ENCODE data around the gene DDX17. TPM values are rescaled to one million over a fixed set of nuclear protein-coding genes. Genes with fewer than 3 reads are reported as not detected.

Gene DDX17
- total RNA-seq, 1 experiment from 2014 or later = 399 TPM

DNA sequence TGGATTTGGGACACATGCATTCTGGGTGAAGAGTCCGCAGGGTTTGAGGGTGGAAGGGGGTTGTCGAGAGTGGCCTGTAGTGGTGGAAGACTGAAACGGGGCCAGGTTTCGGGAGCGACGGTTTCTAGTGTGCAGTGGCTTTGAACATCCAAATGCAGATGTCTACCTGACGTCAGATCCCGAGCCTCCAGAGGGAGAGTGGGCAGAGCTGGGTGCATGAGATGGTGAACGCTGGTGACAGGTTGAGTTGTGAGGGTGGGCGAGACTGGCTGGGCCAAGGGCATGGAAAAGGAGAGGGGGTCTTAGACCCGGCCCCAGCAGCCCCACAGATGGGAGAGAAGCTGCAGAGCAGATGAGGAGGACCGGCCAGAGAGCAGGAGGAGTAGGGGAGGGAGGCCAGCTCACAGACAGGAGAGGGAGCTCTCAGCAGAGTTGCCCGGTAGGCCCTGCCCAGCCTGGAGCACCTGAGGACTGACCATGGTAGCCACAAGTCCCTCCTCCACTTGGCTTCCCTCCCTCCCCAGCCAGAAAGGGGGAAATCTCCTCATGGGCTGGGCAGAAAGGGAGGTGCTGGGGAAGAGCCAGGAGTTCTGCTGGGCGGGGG lies 65.3 kb downstream of the DDX17 start:
- ATAC-seq (peak; percentile 50), DNase-seq (ENCODE audit: low spot score) (no peak)
- Mint-ChIP-seq H3K36me3 (no peaks in the 10 kb centered on the region), H3K9me3 (no peaks in the 10 kb centered on the region), H3K27me3 (ENCODE audit: low read depth) (peaks cover 2% of the 10 kb centered on the region; the same call in 1 of the 2 replicates), H3K27ac (no peak overlapping the region), H3K4me3 (no peak overlapping the region), H3K4me1 (0 out of 2 replicates have a peak, but pooled peaks cover 4% of the 10 kb centered on the region)
- TF ChIP-seq ZNF263 (CRISPR knock-in tag; IDR thresholded peaks at IDR 0.05; ENCODE audit: low read depth) = peak; percentile 86; the same call in 1 of the 2 replicates
- TF ChIP-seq, protein P1, sequence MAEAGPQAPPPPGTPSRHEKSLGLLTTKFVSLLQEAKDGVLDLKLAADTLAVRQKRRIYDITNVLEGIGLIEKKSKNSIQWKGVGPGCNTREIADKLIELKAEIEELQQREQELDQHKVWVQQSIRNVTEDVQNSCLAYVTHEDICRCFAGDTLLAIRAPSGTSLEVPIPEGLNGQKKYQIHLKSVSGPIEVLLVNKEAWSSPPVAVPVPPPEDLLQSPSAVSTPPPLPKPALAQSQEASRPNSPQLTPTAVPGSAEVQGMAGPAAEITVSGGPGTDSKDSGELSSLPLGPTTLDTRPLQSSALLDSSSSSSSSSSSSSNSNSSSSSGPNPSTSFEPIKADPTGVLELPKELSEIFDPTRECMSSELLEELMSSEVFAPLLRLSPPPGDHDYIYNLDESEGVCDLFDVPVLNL (CRISPR knock-in tag; IDR thresholded peaks at IDR 0.05; ENCODE audit: borderline replicate concordance, low read depth) = no peak
- no peak for TF ChIP-seq NR1H2 (CRISPR knock-in tag; IDR thresholded peaks at IDR 0.05)
- ChIA-PET CTCF (interaction anchor here (0.8 to 1.1 kb wide), 2 partner anchors 9 to 130 kb away, joined by 3 to 6 read pairs; no protein-coding TSS in a partner anchor), POLR2A (interaction anchor here (0.6 kb wide), 1 partner anchor 56 kb away, joined by 9 read pairs; no protein-coding TSS in a partner anchor)

GRCh38 chr22:38437416-38437815 lies 68.7 kb downstream of the DDX17 start:
- no peak for DNase-seq (ENCODE audit: low spot score)
- Mint-ChIP-seq H3K4me3 (no peak overlapping the region), H3K27ac (no peak overlapping the region), H3K27me3 (ENCODE audit: low read depth) (peaks cover 2% of the 10 kb centered on the region; the same call in 1 of the 2 replicates), H3K36me3 (no peaks in the 10 kb centered on the region), H3K9me3 (no peaks in the 10 kb centered on the region), H3K4me1 (0 out of 2 replicates have a peak, but pooled peaks cover 4% of the 10 kb centered on the region)
- no peak for ATAC-seq
- TF ChIP-seq, protein P2, sequence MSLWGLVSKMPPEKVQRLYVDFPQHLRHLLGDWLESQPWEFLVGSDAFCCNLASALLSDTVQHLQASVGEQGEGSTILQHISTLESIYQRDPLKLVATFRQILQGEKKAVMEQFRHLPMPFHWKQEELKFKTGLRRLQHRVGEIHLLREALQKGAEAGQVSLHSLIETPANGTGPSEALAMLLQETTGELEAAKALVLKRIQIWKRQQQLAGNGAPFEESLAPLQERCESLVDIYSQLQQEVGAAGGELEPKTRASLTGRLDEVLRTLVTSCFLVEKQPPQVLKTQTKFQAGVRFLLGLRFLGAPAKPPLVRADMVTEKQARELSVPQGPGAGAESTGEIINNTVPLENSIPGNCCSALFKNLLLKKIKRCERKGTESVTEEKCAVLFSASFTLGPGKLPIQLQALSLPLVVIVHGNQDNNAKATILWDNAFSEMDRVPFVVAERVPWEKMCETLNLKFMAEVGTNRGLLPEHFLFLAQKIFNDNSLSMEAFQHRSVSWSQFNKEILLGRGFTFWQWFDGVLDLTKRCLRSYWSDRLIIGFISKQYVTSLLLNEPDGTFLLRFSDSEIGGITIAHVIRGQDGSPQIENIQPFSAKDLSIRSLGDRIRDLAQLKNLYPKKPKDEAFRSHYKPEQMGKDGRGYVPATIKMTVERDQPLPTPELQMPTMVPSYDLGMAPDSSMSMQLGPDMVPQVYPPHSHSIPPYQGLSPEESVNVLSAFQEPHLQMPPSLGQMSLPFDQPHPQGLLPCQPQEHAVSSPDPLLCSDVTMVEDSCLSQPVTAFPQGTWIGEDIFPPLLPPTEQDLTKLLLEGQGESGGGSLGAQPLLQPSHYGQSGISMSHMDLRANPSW (CRISPR knock-in tag; conservative IDR thresholded peaks at IDR 0.05; ENCODE audit: low read depth) = no peak
- TF ChIP-seq, protein P3, sequence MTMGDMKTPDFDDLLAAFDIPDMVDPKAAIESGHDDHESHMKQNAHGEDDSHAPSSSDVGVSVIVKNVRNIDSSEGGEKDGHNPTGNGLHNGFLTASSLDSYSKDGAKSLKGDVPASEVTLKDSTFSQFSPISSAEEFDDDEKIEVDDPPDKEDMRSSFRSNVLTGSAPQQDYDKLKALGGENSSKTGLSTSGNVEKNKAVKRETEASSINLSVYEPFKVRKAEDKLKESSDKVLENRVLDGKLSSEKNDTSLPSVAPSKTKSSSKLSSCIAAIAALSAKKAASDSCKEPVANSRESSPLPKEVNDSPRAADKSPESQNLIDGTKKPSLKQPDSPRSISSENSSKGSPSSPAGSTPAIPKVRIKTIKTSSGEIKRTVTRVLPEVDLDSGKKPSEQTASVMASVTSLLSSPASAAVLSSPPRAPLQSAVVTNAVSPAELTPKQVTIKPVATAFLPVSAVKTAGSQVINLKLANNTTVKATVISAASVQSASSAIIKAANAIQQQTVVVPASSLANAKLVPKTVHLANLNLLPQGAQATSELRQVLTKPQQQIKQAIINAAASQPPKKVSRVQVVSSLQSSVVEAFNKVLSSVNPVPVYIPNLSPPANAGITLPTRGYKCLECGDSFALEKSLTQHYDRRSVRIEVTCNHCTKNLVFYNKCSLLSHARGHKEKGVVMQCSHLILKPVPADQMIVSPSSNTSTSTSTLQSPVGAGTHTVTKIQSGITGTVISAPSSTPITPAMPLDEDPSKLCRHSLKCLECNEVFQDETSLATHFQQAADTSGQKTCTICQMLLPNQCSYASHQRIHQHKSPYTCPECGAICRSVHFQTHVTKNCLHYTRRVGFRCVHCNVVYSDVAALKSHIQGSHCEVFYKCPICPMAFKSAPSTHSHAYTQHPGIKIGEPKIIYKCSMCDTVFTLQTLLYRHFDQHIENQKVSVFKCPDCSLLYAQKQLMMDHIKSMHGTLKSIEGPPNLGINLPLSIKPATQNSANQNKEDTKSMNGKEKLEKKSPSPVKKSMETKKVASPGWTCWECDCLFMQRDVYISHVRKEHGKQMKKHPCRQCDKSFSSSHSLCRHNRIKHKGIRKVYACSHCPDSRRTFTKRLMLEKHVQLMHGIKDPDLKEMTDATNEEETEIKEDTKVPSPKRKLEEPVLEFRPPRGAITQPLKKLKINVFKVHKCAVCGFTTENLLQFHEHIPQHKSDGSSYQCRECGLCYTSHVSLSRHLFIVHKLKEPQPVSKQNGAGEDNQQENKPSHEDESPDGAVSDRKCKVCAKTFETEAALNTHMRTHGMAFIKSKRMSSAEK (CRISPR knock-in tag; IDR thresholded peaks at IDR 0.05; ENCODE audit: borderline replicate concordance) = no peak
- TF ChIP-seq IRF2 (CRISPR knock-in tag; IDR thresholded peaks at IDR 0.05; ENCODE audit: borderline replicate concordance, low read depth) (no peak), RORB (CRISPR knock-in tag; IDR thresholded peaks at IDR 0.05) (no peak), MXD4 (CRISPR knock-in tag; IDR thresholded peaks at IDR 0.05; ENCODE audit: borderline replicate concordance) (no peak), EMX1 (CRISPR knock-in tag; IDR thresholded peaks at IDR 0.05) (no peak), NR2C2 (CRISPR knock-in tag; IDR thresholded peaks at IDR 0.05) (no peak)
- TF ChIP-seq, protein P4, sequence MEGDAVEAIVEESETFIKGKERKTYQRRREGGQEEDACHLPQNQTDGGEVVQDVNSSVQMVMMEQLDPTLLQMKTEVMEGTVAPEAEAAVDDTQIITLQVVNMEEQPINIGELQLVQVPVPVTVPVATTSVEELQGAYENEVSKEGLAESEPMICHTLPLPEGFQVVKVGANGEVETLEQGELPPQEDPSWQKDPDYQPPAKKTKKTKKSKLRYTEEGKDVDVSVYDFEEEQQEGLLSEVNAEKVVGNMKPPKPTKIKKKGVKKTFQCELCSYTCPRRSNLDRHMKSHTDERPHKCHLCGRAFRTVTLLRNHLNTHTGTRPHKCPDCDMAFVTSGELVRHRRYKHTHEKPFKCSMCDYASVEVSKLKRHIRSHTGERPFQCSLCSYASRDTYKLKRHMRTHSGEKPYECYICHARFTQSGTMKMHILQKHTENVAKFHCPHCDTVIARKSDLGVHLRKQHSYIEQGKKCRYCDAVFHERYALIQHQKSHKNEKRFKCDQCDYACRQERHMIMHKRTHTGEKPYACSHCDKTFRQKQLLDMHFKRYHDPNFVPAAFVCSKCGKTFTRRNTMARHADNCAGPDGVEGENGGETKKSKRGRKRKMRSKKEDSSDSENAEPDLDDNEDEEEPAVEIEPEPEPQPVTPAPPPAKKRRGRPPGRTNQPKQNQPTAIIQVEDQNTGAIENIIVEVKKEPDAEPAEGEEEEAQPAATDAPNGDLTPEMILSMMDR (IDR thresholded peaks at IDR 0.05) = no peak
- TF ChIP-seq, protein P5, sequence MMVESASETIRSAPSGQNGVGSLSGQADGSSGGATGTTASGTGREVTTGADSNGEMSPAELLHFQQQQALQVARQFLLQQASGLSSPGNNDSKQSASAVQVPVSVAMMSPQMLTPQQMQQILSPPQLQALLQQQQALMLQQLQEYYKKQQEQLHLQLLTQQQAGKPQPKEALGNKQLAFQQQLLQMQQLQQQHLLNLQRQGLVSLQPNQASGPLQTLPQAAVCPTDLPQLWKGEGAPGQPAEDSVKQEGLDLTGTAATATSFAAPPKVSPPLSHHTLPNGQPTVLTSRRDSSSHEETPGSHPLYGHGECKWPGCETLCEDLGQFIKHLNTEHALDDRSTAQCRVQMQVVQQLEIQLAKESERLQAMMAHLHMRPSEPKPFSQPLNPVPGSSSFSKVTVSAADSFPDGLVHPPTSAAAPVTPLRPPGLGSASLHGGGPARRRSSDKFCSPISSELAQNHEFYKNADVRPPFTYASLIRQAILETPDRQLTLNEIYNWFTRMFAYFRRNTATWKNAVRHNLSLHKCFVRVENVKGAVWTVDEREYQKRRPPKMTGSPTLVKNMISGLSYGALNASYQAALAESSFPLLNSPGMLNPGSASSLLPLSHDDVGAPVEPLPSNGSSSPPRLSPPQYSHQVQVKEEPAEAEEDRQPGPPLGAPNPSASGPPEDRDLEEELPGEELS (CRISPR knock-in tag; IDR thresholded peaks at IDR 0.05) = no peak
- ChIA-PET CTCF (interaction anchor here (0.7 to 4.7 kb wide), 4 partner anchors 9 to 385 kb away, joined by 3 to 54 read pairs (median 4); no protein-coding TSS in a partner anchor), POLR2A (no interaction called here)

Data from WTC11 (cell line).